HEK293 (cell line): ENCODE results near the gene LOXL1.

Experiments used
- CTCF ChIA-PET: fragments of 350-600 bp; formaldehyde crosslinking; extraction: SDS; loops from one replicate; lab custom pipeline; 2021; ENCODE audit warnings: antibody characterized with exemption; lab: Yijun Ruan, JAX
- POLR2A ChIA-PET: fragments of 300-600 bp; formaldehyde crosslinking; extraction: SDS; loops from one replicate; lab custom pipeline; 2020; ENCODE audit warnings: antibody characterized with exemption, inconsistent platforms; lab: Yijun Ruan, JAX
- H3K27ac ChIP-seq: fragments of 200-500 bp; sonication (Bioruptor generic); 2 replicates; pipeline ENCODE4 v1.5.1; 2014; ENCODE audit warnings: low read depth, low read length, control low read depth, inconsistent platforms; ENCODE audit errors: extremely low read depth
- H3K36me3 ChIP-seq, 2 experiments: fragments of 200-500 bp in 1 of 2; sonication (Bioruptor generic) in 1 of 2; 1 replicate in 1 of 2; 2 replicates in 1 of 2; pipeline ENCODE4 v1.5.1; 2014 to 2017; ENCODE audit warnings: inconsistent platforms in 2 of 2, low read length in 2 of 2; ENCODE audit not compliant: control insufficient read depth in 2 of 2, insufficient read depth in 1 of 2
- H3K4me1 ChIP-seq: fragments of 200-500 bp; sonication (Bioruptor generic); 2 replicates; pipeline ENCODE4 v1.5.1; 2014; ENCODE audit warnings: mild to moderate bottlenecking, low read length, inconsistent platforms; ENCODE audit not compliant: control insufficient read depth, insufficient read depth
- H3K4me3 ChIP-seq: 2 replicates; pipeline ENCODE4 v1.5.1; 2011; ENCODE audit warnings: low read depth, mild to moderate bottlenecking, control low read depth, low read length, moderate library complexity
- H3K9me3 ChIP-seq: fragments of 200-500 bp; sonication (Bioruptor generic); 2 replicates; pipeline ENCODE4 v1.5.1; 2014; ENCODE audit warnings: low read depth, low read length, inconsistent platforms; ENCODE audit not compliant: control insufficient read depth, insufficient read depth
- EGR2 ChIP-seq: fragments of 450-650 bp; formaldehyde crosslinking; IDR thresholded peaks from 2 replicates; pipeline ENCODE4 v1.5.1; 2016; ENCODE audit warnings: low read depth, missing biosample characterization, missing genetic modification characterization
- GLIS1 ChIP-seq: fragments of 450-650 bp; formaldehyde crosslinking; IDR thresholded peaks from 2 replicates; pipeline ENCODE4 v1.5.1; 2016; ENCODE audit warnings: missing biosample characterization, missing genetic modification characterization
- GLIS2 ChIP-seq: fragments of 450-650 bp; formaldehyde crosslinking; IDR thresholded peaks from 2 replicates; pipeline ENCODE4 v1.5.1; 2016; ENCODE audit warnings: missing biosample characterization, missing genetic modification characterization
- HOXA7 ChIP-seq: sonication (generic); formaldehyde crosslinking; IDR thresholded peaks from 2 replicates; pipeline ENCODE4 v1.8.1; 2022; ENCODE audit warnings: missing genetic modification reagents, borderline replicate concordance
- KLF16 ChIP-seq: fragments of 450-650 bp; formaldehyde crosslinking; IDR thresholded peaks from 2 replicates; pipeline ENCODE4 v1.5.1; 2017; ENCODE audit warnings: missing biosample characterization, missing genetic modification characterization
- MEIS1 ChIP-seq: sonication (generic); formaldehyde crosslinking; IDR thresholded peaks from 2 replicates; pipeline ENCODE4 v1.8.1; 2022; ENCODE audit warnings: missing genetic modification reagents, mild to moderate bottlenecking, borderline replicate concordance
- OSR2 ChIP-seq: fragments of 450-650 bp; formaldehyde crosslinking; IDR thresholded peaks from 2 replicates; pipeline ENCODE4 v1.5.1; 2016; ENCODE audit warnings: missing biosample characterization, missing genetic modification characterization
- SALL2 ChIP-seq: fragments of 450-650 bp; formaldehyde crosslinking; IDR thresholded peaks from 2 replicates; pipeline ENCODE4 v1.5.0; 2017; ENCODE audit warnings: missing biosample characterization, mild to moderate bottlenecking, missing genetic modification characterization, borderline replicate concordance
- ZBTB1 ChIP-seq: fragments of 450-650 bp; formaldehyde crosslinking; IDR thresholded peaks from 2 replicates; pipeline ENCODE4 v1.5.1; 2016; ENCODE audit warnings: missing biosample characterization, missing genetic modification characterization
- ZBTB17 ChIP-seq: fragments of 450-650 bp; formaldehyde crosslinking; IDR thresholded peaks from 2 replicates; pipeline ENCODE4 v1.5.1; 2016; ENCODE audit warnings: missing biosample characterization, missing genetic modification characterization
- ZBTB48 ChIP-seq: fragments of 450-650 bp; formaldehyde crosslinking; IDR thresholded peaks from 2 replicates; pipeline ENCODE4 v1.5.1; 2016; ENCODE audit warnings: missing biosample characterization, missing genetic modification characterization
- ZFP69B ChIP-seq: fragments of 450-650 bp; formaldehyde crosslinking; IDR thresholded peaks from 2 replicates; pipeline ENCODE4 v1.5.1; 2016; ENCODE audit warnings: missing biosample characterization, missing genetic modification characterization
- ZNF114 ChIP-seq: fragments of 450-650 bp; formaldehyde crosslinking; IDR thresholded peaks from 2 replicates; pipeline ENCODE4 v1.5.0; 2017; ENCODE audit warnings: missing biosample characterization, missing genetic modification characterization
- ZNF157 ChIP-seq: fragments of 450-650 bp; formaldehyde crosslinking; IDR thresholded peaks from 2 replicates; pipeline ENCODE4 v1.5.1; 2016; ENCODE audit warnings: missing biosample characterization, missing genetic modification characterization
- ZNF2 ChIP-seq: fragments of 450-650 bp; formaldehyde crosslinking; IDR thresholded peaks from 2 replicates; pipeline ENCODE4 v1.5.1; 2016; ENCODE audit warnings: missing biosample characterization, missing genetic modification characterization
- ZNF223 ChIP-seq: fragments of 450-650 bp; formaldehyde crosslinking; IDR thresholded peaks from 2 replicates; pipeline ENCODE4 v1.5.1; 2016; ENCODE audit warnings: missing biosample characterization, missing genetic modification characterization
- ZNF239 ChIP-seq: fragments of 450-650 bp; formaldehyde crosslinking; IDR thresholded peaks from 2 replicates; pipeline ENCODE4 v1.5.1; 2016; ENCODE audit warnings: missing biosample characterization, missing genetic modification characterization
- ZNF391 ChIP-seq: fragments of 450-650 bp; formaldehyde crosslinking; IDR thresholded peaks from 2 replicates; pipeline ENCODE4 v1.5.1; 2016; ENCODE audit warnings: low read depth, missing biosample characterization, missing genetic modification characterization, borderline replicate concordance
- ZNF473 ChIP-seq: fragments of 450-650 bp; formaldehyde crosslinking; IDR thresholded peaks from 2 replicates; pipeline ENCODE4 v1.5.1; 2017; ENCODE audit warnings: missing biosample characterization, missing genetic modification characterization
- ZNF510 ChIP-seq: fragments of 450-650 bp; formaldehyde crosslinking; IDR thresholded peaks from 2 replicates; pipeline ENCODE4 v1.5.1; 2018; ENCODE audit warnings: mild to moderate bottlenecking, missing genetic modification characterization, missing biosample characterization; ENCODE audit not compliant: insufficient replicate concordance
- ZNF544 ChIP-seq: fragments of 450-650 bp; formaldehyde crosslinking; IDR thresholded peaks from 2 replicates; pipeline ENCODE4 v1.5.0; 2017; ENCODE audit warnings: missing biosample characterization, missing genetic modification characterization
- ZNF600 ChIP-seq: fragments of 450-650 bp; formaldehyde crosslinking; IDR thresholded peaks from 2 replicates; pipeline ENCODE4 v1.5.1; 2016; ENCODE audit warnings: missing biosample characterization, missing genetic modification characterization
- ZNF610 ChIP-seq: fragments of 450-650 bp; formaldehyde crosslinking; IDR thresholded peaks from 2 replicates; pipeline ENCODE4 v1.5.1; 2016; ENCODE audit warnings: missing biosample characterization, missing genetic modification characterization, borderline replicate concordance
- ZNF629 ChIP-seq: fragments of 450-650 bp; formaldehyde crosslinking; IDR thresholded peaks from 2 replicates; pipeline ENCODE4 v1.5.1; 2017; ENCODE audit warnings: missing biosample characterization, missing genetic modification characterization
- ZNF707 ChIP-seq: fragments of 450-650 bp; formaldehyde crosslinking; IDR thresholded peaks from 2 replicates; pipeline ENCODE4 v1.5.1; 2016; ENCODE audit warnings: missing biosample characterization, missing genetic modification characterization
- ZNF776 ChIP-seq: fragments of 450-650 bp; formaldehyde crosslinking; IDR thresholded peaks from 2 replicates; pipeline ENCODE4 v1.5.0; 2017; ENCODE audit warnings: missing biosample characterization, missing genetic modification characterization, borderline replicate concordance
- ZNF777 ChIP-seq: fragments of 450-650 bp; formaldehyde crosslinking; IDR thresholded peaks from 2 replicates; pipeline ENCODE4 v1.5.1; 2017; ENCODE audit warnings: missing biosample characterization, missing genetic modification characterization, borderline replicate concordance
- ZNF785 ChIP-seq: fragments of 450-650 bp; formaldehyde crosslinking; IDR thresholded peaks from 2 replicates; pipeline ENCODE4 v1.5.1; 2016; ENCODE audit warnings: missing biosample characterization, missing genetic modification characterization
- ZNF791 ChIP-seq: fragments of 450-650 bp; formaldehyde crosslinking; IDR thresholded peaks from 2 replicates; pipeline ENCODE4 v1.5.1; 2016; ENCODE audit warnings: missing biosample characterization, missing genetic modification characterization
- ZNF792 ChIP-seq: fragments of 450-650 bp; formaldehyde crosslinking; IDR thresholded peaks from 2 replicates; pipeline ENCODE4 v1.5.1; 2016; ENCODE audit warnings: missing biosample characterization, missing genetic modification characterization
- ZNF843 ChIP-seq: fragments of 450-650 bp; formaldehyde crosslinking; IDR thresholded peaks from 2 replicates; pipeline ENCODE4 v1.5.1; 2016; ENCODE audit warnings: missing biosample characterization, missing genetic modification characterization
- ZSCAN23 ChIP-seq: fragments of 450-650 bp; formaldehyde crosslinking; IDR thresholded peaks from 2 replicates; pipeline ENCODE4 v1.5.1; 2016; ENCODE audit warnings: missing biosample characterization, missing genetic modification characterization
- TF ChIP-seq, protein P1 (sequence below): fragments of 450-650 bp; formaldehyde crosslinking; IDR thresholded peaks from 2 replicates; pipeline ENCODE4 v1.5.1; 2016; ENCODE audit warnings: missing biosample characterization, missing genetic modification characterization
- TF ChIP-seq, protein P2 (sequence below): fragments of 450-650 bp; formaldehyde crosslinking; IDR thresholded peaks from 2 replicates; pipeline ENCODE4 v1.5.1; 2016; ENCODE audit warnings: missing biosample characterization, missing genetic modification characterization
- TF ChIP-seq, protein P3 (sequence below): fragments of 450-650 bp; formaldehyde crosslinking; IDR thresholded peaks from 2 replicates; pipeline ENCODE4 v1.5.1; 2016; ENCODE audit warnings: missing biosample characterization, missing genetic modification characterization

LOXL1 gene

DNA sequence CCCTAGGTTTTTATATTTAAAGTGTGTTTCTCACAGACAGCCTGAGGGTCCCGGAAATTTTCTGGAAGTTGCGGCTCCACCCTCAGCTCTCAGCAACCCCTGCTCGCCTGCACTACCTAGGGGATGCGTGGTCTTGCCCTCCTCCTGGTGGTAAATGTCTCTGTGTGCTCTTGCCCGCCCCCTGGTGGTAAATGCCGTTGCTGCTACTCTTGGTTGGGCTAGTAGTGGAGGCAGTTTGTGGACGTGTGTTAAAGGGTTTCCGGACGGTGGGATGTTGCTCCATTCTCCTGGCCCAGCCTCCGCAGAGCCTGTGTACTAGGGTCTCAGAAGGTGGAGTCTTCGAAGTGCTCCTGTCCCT, 38.5 kb downstream of the LOXL1 start (continued):
- TF ChIP-seq HOXA7 (CRISPR knock-in tag), result no peak
- peak; percentile 56; the same call in 1 of the 2 replicates for TF ChIP-seq ZNF707 (tag by site-specific recombination)
- 0 out of 2 replicates have a peak, but pooled peaks have one; percentile 20 for TF ChIP-seq EGR2 (tag by site-specific recombination)
- TF ChIP-seq ZNF473, result no peak
- no peak for TF ChIP-seq ZNF792 (tag by site-specific recombination)
- peak; percentile 60; the same call in 1 of the 2 replicates for TF ChIP-seq ZNF2 (tag by site-specific recombination)
- TF ChIP-seq ZNF600, result 0 out of 2 replicates have a peak, but pooled peaks have one; percentile 27
- 0 out of 2 replicates have a peak, but pooled peaks have one; percentile 42 for TF ChIP-seq ZFP69B (tag by site-specific recombination)
- TF ChIP-seq ZNF785 (tag by site-specific recombination), result 0 out of 2 replicates have a peak, but pooled peaks have one; percentile 44
- no peak for TF ChIP-seq ZNF391
- TF ChIP-seq, protein P1, sequence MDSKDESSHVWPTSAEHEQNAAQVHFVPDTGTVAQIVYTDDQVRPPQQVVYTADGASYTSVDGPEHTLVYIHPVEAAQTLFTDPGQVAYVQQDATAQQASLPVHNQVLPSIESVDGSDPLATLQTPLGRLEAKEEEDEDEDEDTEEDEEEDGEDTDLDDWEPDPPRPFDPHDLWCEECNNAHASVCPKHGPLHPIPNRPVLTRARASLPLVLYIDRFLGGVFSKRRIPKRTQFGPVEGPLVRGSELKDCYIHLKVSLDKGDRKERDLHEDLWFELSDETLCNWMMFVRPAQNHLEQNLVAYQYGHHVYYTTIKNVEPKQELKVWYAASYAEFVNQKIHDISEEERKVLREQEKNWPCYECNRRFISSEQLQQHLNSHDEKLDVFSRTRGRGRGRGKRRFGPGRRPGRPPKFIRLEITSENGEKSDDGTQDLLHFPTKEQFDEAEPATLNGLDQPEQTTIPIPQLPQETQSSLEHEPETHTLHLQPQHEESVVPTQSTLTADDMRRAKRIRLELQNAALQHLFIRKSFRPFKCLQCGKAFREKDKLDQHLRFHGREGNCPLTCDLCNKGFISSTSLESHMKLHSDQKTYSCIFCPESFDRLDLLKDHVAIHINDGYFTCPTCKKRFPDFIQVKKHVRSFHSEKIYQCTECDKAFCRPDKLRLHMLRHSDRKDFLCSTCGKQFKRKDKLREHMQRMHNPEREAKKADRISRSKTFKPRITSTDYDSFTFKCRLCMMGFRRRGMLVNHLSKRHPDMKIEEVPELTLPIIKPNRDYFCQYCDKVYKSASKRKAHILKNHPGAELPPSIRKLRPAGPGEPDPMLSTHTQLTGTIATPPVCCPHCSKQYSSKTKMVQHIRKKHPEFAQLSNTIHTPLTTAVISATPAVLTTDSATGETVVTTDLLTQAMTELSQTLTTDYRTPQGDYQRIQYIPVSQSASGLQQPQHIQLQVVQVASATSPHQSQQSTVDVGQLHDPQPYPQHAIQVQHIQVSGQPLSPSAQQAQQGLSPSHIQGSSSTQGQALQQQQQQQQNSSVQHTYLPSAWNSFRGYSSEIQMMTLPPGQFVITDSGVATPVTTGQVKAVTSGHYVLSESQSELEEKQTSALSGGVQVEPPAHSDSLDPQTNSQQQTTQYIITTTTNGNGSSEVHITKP (tag by site-specific recombination), result peak; percentile 55
- TF ChIP-seq ZNF239 (tag by site-specific recombination), result no peak
- peak; percentile 13; the same call in 1 of the 2 replicates for TF ChIP-seq ZNF777
- TF ChIP-seq, protein P2, sequence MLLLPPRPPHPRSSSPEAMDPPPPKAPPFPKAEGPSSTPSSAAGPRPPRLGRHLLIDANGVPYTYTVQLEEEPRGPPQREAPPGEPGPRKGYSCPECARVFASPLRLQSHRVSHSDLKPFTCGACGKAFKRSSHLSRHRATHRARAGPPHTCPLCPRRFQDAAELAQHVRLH (tag by site-specific recombination), result peak; percentile 59; the same call in 1 of the 2 replicates

DNA sequence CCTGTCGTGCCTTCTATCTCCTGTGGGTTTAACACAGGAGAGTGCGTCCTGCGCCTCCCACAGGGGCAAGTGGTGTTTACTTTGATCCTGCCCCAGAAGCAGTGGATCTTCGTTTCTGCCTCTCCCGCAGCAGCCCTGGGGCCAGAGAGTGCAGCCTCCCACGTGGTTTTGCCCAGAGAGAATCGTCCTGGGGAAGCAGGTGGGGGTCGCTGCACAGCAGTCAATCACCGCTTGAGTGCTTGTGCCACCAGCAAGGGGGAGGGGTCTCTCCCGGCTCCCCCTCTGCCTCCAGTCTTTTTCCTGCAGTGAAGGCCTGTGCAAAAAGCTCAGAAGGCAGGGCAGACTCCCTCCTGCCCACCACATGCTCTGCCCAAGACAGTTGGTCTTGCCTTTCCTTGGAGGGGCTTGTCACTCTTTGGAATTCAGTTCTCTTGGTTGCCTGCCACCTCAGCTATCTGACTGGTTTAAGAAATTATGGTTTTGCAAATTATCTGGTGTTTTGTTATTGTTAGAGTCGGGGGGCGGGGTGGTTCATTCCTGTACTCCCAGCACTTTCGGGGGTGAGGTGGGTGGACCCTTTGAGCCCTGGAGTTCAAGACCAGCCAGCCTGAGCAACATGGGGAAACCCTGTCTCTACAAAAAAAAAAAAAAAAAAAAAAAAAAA, 39.0 kb downstream of the LOXL1 start:
- Histone ChIP-seq H3K36me3 (no peaks in the 10 kb centered on the region), H3K4me1 (peaks cover 3% of the 10 kb centered on the region; the same call in 1 of the 2 replicates), H3K4me3 (no peak overlapping the region), H3K27ac (no peak overlapping the region), H3K9me3 (no peaks in the 10 kb centered on the region)
- ChIA-PET POLR2A (no interaction called here), CTCF (interaction anchor here (0.5 to 13.4 kb wide), 32 partner anchors 8 to 1842 kb away, joined by 3 to 276 read pairs (median 4); partner anchors contain the start of gene PML)
- TF ChIP-seq ZBTB48 (tag by site-specific recombination) (no peak), SALL2 (tag by site-specific recombination) (no peak), ZNF114 (no peak), ZNF843 (tag by site-specific recombination) (no peak), MEIS1 (CRISPR knock-in tag) (no peak), ZNF223 (tag by site-specific recombination) (no peak), ZBTB1 (tag by site-specific recombination) (no peak), GLIS1 (tag by site-specific recombination) (peak; percentile 100), ZNF544 (tag by site-specific recombination) (no peak), OSR2 (tag by site-specific recombination) (0 out of 2 replicates have a peak, but pooled peaks have one; percentile 38), ZSCAN23 (tag by site-specific recombination) (no peak), ZNF157 (tag by site-specific recombination) (no peak), KLF16 (tag by site-specific recombination) (no peak), ZNF629 (tag by site-specific recombination) (no peak), ZNF610 (tag by site-specific recombination) (no peak), ZNF776 (tag by site-specific recombination) (no peak), ZNF791 (no peak), ZNF510 (no peak), ZBTB17 (tag by site-specific recombination) (peak; percentile 87), GLIS2 (peak; percentile 33; the same call in 1 of the 2 replicates)
- TF ChIP-seq, protein P3, sequence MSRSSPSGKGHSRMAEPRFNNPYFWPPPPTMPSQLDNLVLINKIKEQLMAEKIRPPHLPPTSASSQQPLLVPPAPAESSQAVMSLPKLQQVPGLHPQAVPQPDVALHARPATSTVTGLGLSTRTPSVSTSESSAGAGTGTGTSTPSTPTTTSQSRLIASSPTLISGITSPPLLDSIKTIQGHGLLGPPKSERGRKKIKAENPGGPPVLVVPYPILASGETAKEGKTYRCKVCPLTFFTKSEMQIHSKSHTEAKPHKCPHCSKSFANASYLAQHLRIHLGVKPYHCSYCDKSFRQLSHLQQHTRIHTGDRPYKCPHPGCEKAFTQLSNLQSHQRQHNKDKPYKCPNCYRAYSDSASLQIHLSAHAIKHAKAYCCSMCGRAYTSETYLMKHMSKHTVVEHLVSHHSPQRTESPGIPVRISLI (tag by site-specific recombination), result no peak; the same call in 1 of the 2 replicates
